Mesendoderm (in vitro differentiated cells): ENCODE measurements around the gene EXT2.

Experiments used
- DNase-seq: peaks from one replicate; pipeline ENCODE4 v3.0.0; 2013
- H2AK5ac ChIP-seq: 2 replicates; pipeline ENCODE4 v1.6.1; 2013; ENCODE audit warnings: low read length, inconsistent platforms
- H2BK120ac ChIP-seq: 2 replicates; pipeline ENCODE4 v1.6.1; 2013; ENCODE audit warnings: low read depth, mild to moderate bottlenecking, low read length, moderate library complexity, mixed read lengths
- H2BK15ac ChIP-seq: replicated peaks from 2 replicates; pipeline ENCODE4 v1.6.1; 2013; ENCODE audit warnings: low read depth, mild to moderate bottlenecking, moderate library complexity
- H2BK5ac ChIP-seq: 2 replicates; pipeline ENCODE4 v1.6.1; 2013; ENCODE audit warnings: low read length, inconsistent platforms
- H3K18ac ChIP-seq: 2 replicates; pipeline ENCODE4 v1.6.1; 2013; ENCODE audit warnings: mild to moderate bottlenecking, low read length, mixed read lengths
- H3K23ac ChIP-seq: one replicate; pipeline ENCODE4 v1.6.1; 2013; ENCODE audit warnings: low read length
- H3K27ac ChIP-seq: 2 replicates; pipeline ENCODE4 v1.5.1; 2013; ENCODE audit warnings: low read depth, mild to moderate bottlenecking, inconsistent platforms, low read length, moderate library complexity
- H3K27me3 ChIP-seq: 2 replicates; pipeline ENCODE4 v1.6.1; 2013; ENCODE audit warnings: low read length, control low read depth, mild to moderate bottlenecking, inconsistent platforms; ENCODE audit not compliant: insufficient read depth, poor library complexity
- H3K36me3 ChIP-seq: 2 replicates; pipeline ENCODE4 v1.6.1; 2013; ENCODE audit warnings: low read length, inconsistent platforms; ENCODE audit not compliant: control insufficient read depth, insufficient read depth
- H3K4ac ChIP-seq: one replicate; pipeline ENCODE4 v1.6.1; 2013; ENCODE audit warnings: low read depth, mild to moderate bottlenecking, low read length, moderate library complexity
- H3K4me1 ChIP-seq: 2 replicates; pipeline ENCODE4 v1.6.1; 2013; ENCODE audit warnings: low read depth, low read length, inconsistent platforms; ENCODE audit not compliant: control insufficient read depth
- H3K4me2 ChIP-seq: 2 replicates; pipeline ENCODE4 v1.6.1; 2013; ENCODE audit warnings: low read length
- H3K4me3 ChIP-seq: 2 replicates; pipeline ENCODE4 v1.5.1; 2013; ENCODE audit warnings: mild to moderate bottlenecking, low read length
- H3K56ac ChIP-seq: one replicate; pipeline ENCODE4 v1.6.1; 2013; ENCODE audit warnings: low read length
- H3K79me1 ChIP-seq: 2 replicates; pipeline ENCODE4 v1.6.1; 2013; ENCODE audit warnings: low read length, inconsistent platforms
- H3K79me2 ChIP-seq: 2 replicates; pipeline ENCODE4 v1.6.1; 2013; ENCODE audit warnings: mild to moderate bottlenecking, low read length; ENCODE audit not compliant: control insufficient read depth, insufficient read depth
- H3K9ac ChIP-seq: 2 replicates; pipeline ENCODE4 v1.6.1; 2013; ENCODE audit warnings: low read length, inconsistent platforms
- H4K5ac ChIP-seq: one replicate; pipeline ENCODE4 v1.6.1; 2013; ENCODE audit warnings: low read length
- H4K8ac ChIP-seq: one replicate; pipeline ENCODE4 v1.6.1; 2013; ENCODE audit warnings: low read depth, mild to moderate bottlenecking, control low read depth, low read length, moderate library complexity
- WGBS: extraction: QIAGEN DNeasy Blood & Tissue Kit; methylation state at CpG from one replicate; pipeline ENCODE4 v1.1.7; 2013; ENCODE audit warnings: low lambda C conversion rate, missing lambda C conversion rate; ENCODE audit not compliant: insufficient coverage; ENCODE audit errors: extremely low coverage; 5-methylcytosine and 5-hydroxymethylcytosine counted together

The EXT2 gene

GRCh38 chr11:44236296-44236695 is 140.8 kb downstream of the EXT2 start:
- Histone ChIP-seq H3K27ac (no peak overlapping the region), H2BK5ac (no peak overlapping the region), H3K79me2 (no peaks in the 10 kb centered on the region), H4K8ac (no peak overlapping the region), H3K4ac (no peak overlapping the region), H3K4me3 (no peak overlapping the region), H3K4me1 (no peaks in the 10 kb centered on the region), H4K5ac (no peak overlapping the region), H3K27me3 (no peaks in the 10 kb centered on the region), H3K23ac (no peak overlapping the region), H3K36me3 (no peaks in the 10 kb centered on the region), H3K79me1 (no peaks in the 10 kb centered on the region), H2BK120ac (no peak overlapping the region), H2AK5ac (no peak overlapping the region), H2BK15ac (no peak overlapping the region), H3K4me2 (no peak overlapping the region), H3K56ac (no peak overlapping the region), H3K9ac (no peak overlapping the region), H3K18ac (no peak overlapping the region)
- DNase-seq: no peak
- no CpG with 5 or more reads among the region's 2 CpGs for WGBS

- Histone ChIP-seq H3K27ac (no peak overlapping the region), H3K79me1 (no peaks in the 10 kb centered on the region), H2BK15ac (no peak overlapping the region), H2AK5ac (no peak overlapping the region), H4K8ac (no peak overlapping the region), H3K18ac (no peak overlapping the region), H2BK5ac (no peak overlapping the region), H3K4me3 (no peak overlapping the region), H3K56ac (no peak overlapping the region), H3K9ac (no peak overlapping the region), H3K79me2 (no peaks in the 10 kb centered on the region), H3K36me3 (no peaks in the 10 kb centered on the region), H3K4me2 (no peak overlapping the region), H3K4ac (no peak overlapping the region), H4K5ac (no peak overlapping the region), H3K4me1 (no peaks in the 10 kb centered on the region), H3K27me3 (no peaks in the 10 kb centered on the region), H2BK120ac (no peak overlapping the region), H3K23ac (no peak overlapping the region)
- no peak for DNase-seq
- WGBS: no CpG with 5 or more reads among the region's 1 CpG
These were observed 141.7 kb downstream of the EXT2 start for GRCh38 chr11:44237156-44237555.

- H3K27me3 ChIP-seq: no peaks in the 10 kb centered on the region
- peaks cover 15% of the 10 kb centered on the region for H3K4me1 ChIP-seq
- no peak overlapping the region for H2BK15ac ChIP-seq
- peak overlapping the region; percentile 91 for H3K18ac ChIP-seq
- H3K56ac ChIP-seq: no peak overlapping the region
- H3K36me3 ChIP-seq: no peaks in the 10 kb centered on the region
- H3K79me2 ChIP-seq: no peaks in the 10 kb centered on the region
- no peaks in the 10 kb centered on the region for H3K79me1 ChIP-seq
- H2AK5ac ChIP-seq: peak overlapping the region; percentile 15
- no peak overlapping the region for H2BK5ac ChIP-seq
- no CpG with 5 or more reads among the region's 6 CpGs for WGBS
- no peak overlapping the region for H2BK120ac ChIP-seq
- H4K8ac ChIP-seq: no peak overlapping the region
- no peak overlapping the region for H3K27ac ChIP-seq
- H3K23ac ChIP-seq: no peak overlapping the region
- H3K9ac ChIP-seq: no peak overlapping the region
- H3K4me3 ChIP-seq: no peak overlapping the region
- DNase-seq: no peak
- H3K4ac ChIP-seq: peak overlapping the region; percentile 18
- no peak overlapping the region for H3K4me2 ChIP-seq
- no peak overlapping the region for H4K5ac ChIP-seq
These were observed 146.4 kb downstream of the EXT2 start for GRCh38 chr11:44241851-44242250.

GRCh38 chr11:44243086-44243485 is 147.6 kb downstream of the EXT2 start:
- Histone ChIP-seq H3K4me3 (no peak overlapping the region), H3K23ac (no peak overlapping the region), H3K36me3 (no peaks in the 10 kb centered on the region), H3K4me1 (peaks cover 15% of the 10 kb centered on the region), H2AK5ac (peak overlapping the region; percentile 57), H2BK5ac (peak overlapping the region; percentile 89), H3K27me3 (no peaks in the 10 kb centered on the region), H3K9ac (no peak overlapping the region), H3K4me2 (no peak overlapping the region), H3K4ac (peak overlapping the region; percentile 28), H2BK15ac (no peak overlapping the region), H3K79me1 (no peaks in the 10 kb centered on the region), H3K56ac (peak overlapping the region; percentile 76), H3K27ac (peak overlapping the region; percentile 76), H3K18ac (peak overlapping the region; percentile 21), H4K5ac (no peak overlapping the region), H2BK120ac (peak overlapping the region; percentile 30), H4K8ac (no peak overlapping the region), H3K79me2 (no peaks in the 10 kb centered on the region)
- DNase-seq: peak; percentile 54
- WGBS: no CpG with 5 or more reads among the region's 5 CpGs

GRCh38 chr11:44243595-44244343 is 148.3 kb downstream of the EXT2 start:
- Histone ChIP-seq H3K27ac (peak overlapping the region; percentile 76), H2BK15ac (peak overlapping the region; percentile 1), H4K5ac (no peak overlapping the region)

More at GRCh38 chr11:44243595-44244343, 148.3 kb downstream of the EXT2 start:
- no peak overlapping the region for H4K8ac ChIP-seq
- no peaks in the 10 kb centered on the region for H3K27me3 ChIP-seq
- H3K79me1 ChIP-seq: no peaks in the 10 kb centered on the region
- no peak overlapping the region for H3K23ac ChIP-seq
- no peak overlapping the region for H2BK120ac ChIP-seq
- DNase-seq: peak; percentile 97
- no peaks in the 10 kb centered on the region for H3K79me2 ChIP-seq
- peak overlapping the region; percentile 19 for H2BK5ac ChIP-seq
- H3K4me1 ChIP-seq: peaks cover 15% of the 10 kb centered on the region
- H3K36me3 ChIP-seq: no peaks in the 10 kb centered on the region
- peak overlapping the region; percentile 30 for H3K4me2 ChIP-seq
- WGBS: no CpG with 5 or more reads among the region's 6 CpGs
- H3K9ac ChIP-seq: no peak overlapping the region
- peak overlapping the region; percentile 75 for H3K56ac ChIP-seq
- peak overlapping the region; percentile 85 for H3K4ac ChIP-seq
- no peak overlapping the region for H3K4me3 ChIP-seq
- H2AK5ac ChIP-seq: peak overlapping the region; percentile 3
- peak overlapping the region; percentile 55 for H3K18ac ChIP-seq
